Measurements from ENCODE around the gene ZFR2.

ZFR2 gene

GRCh38 chr19:3785938-3786824 lies 82.7 kb downstream of the ZFR2 start, which contains the start of gene MATK:
TSS of gene MATK (minus strand) at chr19:3786381. CDS start at chr19:3785135, 1,246 bp downstream.
- DNase-seq, result no peak

GRCh38 chr19:3785451-3785937 lies 83.3 kb downstream of the ZFR2 start:
- DNase-seq, result no peak

- DNase-seq, result no peak
Observed at GRCh38 chr19:3784607-3785450, 84.0 kb downstream of the ZFR2 start.

GRCh38 chr19:3783660-3784584 lies 84.9 kb downstream of the ZFR2 start:
- no peak for DNase-seq

- DNase-seq, result no peak
Observed at GRCh38 chr19:3782903-3783302, 85.9 kb downstream of the ZFR2 start.

GRCh38 chr19:3782330-3782729 lies 86.5 kb downstream of the ZFR2 start:
- no peak for DNase-seq

- DNase-seq, result no peak
Observed at GRCh38 chr19:3781603-3782002, 87.2 kb downstream of the ZFR2 start.

- no peak for DNase-seq
Observed at GRCh38 chr19:3780786-3781304, 88.0 kb downstream of the ZFR2 start.

GRCh38 chr19:3778899-3779723 lies 89.7 kb downstream of the ZFR2 start:
- no peak for DNase-seq

GRCh38 chr19:3778104-3778867 lies 90.6 kb downstream of the ZFR2 start:
- DNase-seq, result no peak

GRCh38 chr19:3776479-3777040 lies 92.3 kb downstream of the ZFR2 start:
- DNase-seq, result no peak

GRCh38 chr19:3775831-3776230 lies 93.0 kb downstream of the ZFR2 start:
- DNase-seq, result no peak

- no peak for DNase-seq
Observed at GRCh38 chr19:3775374-3775711, 93.5 kb downstream of the ZFR2 start.

- no peak for DNase-seq
Observed at GRCh38 chr19:3774621-3775373, 94.0 kb downstream of the ZFR2 start.

GRCh38 chr19:3773814-3774515 lies 94.9 kb downstream of the ZFR2 start:
- DNase-seq, result no peak

- no peak for DNase-seq
Observed at GRCh38 chr19:3771906-3772455, 96.9 kb downstream of the ZFR2 start, which contains the start of gene RAX2. TSS of gene RAX2 (minus strand) at chr19:3772228. CDS start at chr19:3771742, 486 bp downstream.

GRCh38 chr19:3771000-3771905 lies 97.6 kb downstream of the ZFR2 start:
- DNase-seq, result no peak

All from GOT3 (cell line).